KMS-11 (cell line): ENCODE measurements around the gene PBX3.

Experiments
- H2AFZ ChIP-seq: fragments of 200-600 bp; sonication (generic); 2 replicates; pipeline ENCODE4 v1.6.1; 2016; ENCODE audit warnings: antibody characterized with exemption, mixed run types, low read depth
- H3K27ac ChIP-seq: fragments of 200-600 bp; sonication (generic); 2 replicates; pipeline ENCODE4 v1.6.1; 2016; ENCODE audit warnings: mild to moderate bottlenecking, mixed run types
- H3K27me3 ChIP-seq: fragments of 200-600 bp; sonication (generic); 2 replicates; pipeline ENCODE4 v1.6.1; 2017; ENCODE audit warnings: mild to moderate bottlenecking, low read depth, mixed run types, moderate library complexity; ENCODE audit not compliant: insufficient read depth
- H3K36me3 ChIP-seq: fragments of 200-600 bp; sonication (generic); 2 replicates; pipeline ENCODE4 v1.6.1; 2017; ENCODE audit warnings: mild to moderate bottlenecking, mixed run types; ENCODE audit not compliant: insufficient read depth
- H3K4me1 ChIP-seq: fragments of 200-600 bp; sonication (generic); 2 replicates; pipeline ENCODE4 v1.6.1; 2016; ENCODE audit warnings: mild to moderate bottlenecking, low read depth, mixed run types; ENCODE audit not compliant: poor library complexity, severe bottlenecking
- H3K4me2 ChIP-seq: fragments of 200-600 bp; sonication (generic); 2 replicates; pipeline ENCODE4 v1.7.0; 2016; ENCODE audit warnings: mild to moderate bottlenecking, mixed run types
- H3K4me3 ChIP-seq: fragments of 200-600 bp; sonication (generic); IDR thresholded peaks from 2 replicates; pipeline ENCODE4 v1.6.1; 2017; ENCODE audit warnings: low read depth, low read length, mixed read lengths; ENCODE audit not compliant: insufficient read depth
- H3K79me2 ChIP-seq: fragments of 200-600 bp; sonication (generic); 2 replicates; pipeline ENCODE4 v1.6.1; 2016; ENCODE audit warnings: low read depth, mixed run types; ENCODE audit not compliant: insufficient read depth
- H3K9ac ChIP-seq: fragments of 200-600 bp; sonication (generic); 2 replicates; pipeline ENCODE4 v1.6.1; 2016; ENCODE audit warnings: mild to moderate bottlenecking, mixed run types
- H4K20me1 ChIP-seq: fragments of 200-600 bp; sonication (generic); 2 replicates; pipeline ENCODE4 v1.6.1; 2016; ENCODE audit warnings: mild to moderate bottlenecking, mixed run types; ENCODE audit not compliant: insufficient read depth
- CTCF ChIP-seq: fragments of 200-600 bp; sonication (generic); conservative IDR thresholded peaks from 2 replicates; pipeline ENCODE4 v1.6.1; 2017; ENCODE audit warnings: low read depth, mild to moderate bottlenecking, antibody characterized with exemption, low read length, moderate library complexity, mixed read lengths

The PBX3 gene

GRCh38 chr9:125908966-125909365 is 161.8 kb downstream of the PBX3 start:
- Histone ChIP-seq H3K27me3 (no peaks in the 10 kb centered on the region), H4K20me1 (peaks cover 57% of the 10 kb centered on the region), H2AFZ (no peak overlapping the region), H3K27ac (no peak overlapping the region), H3K4me2 (no peak overlapping the region), H3K4me1 (peaks cover 54% of the 10 kb centered on the region), H3K79me2 (peaks cover 99% of the 10 kb centered on the region), H3K4me3 (no peak overlapping the region), H3K36me3 (no peaks in the 10 kb centered on the region), H3K9ac (no peak overlapping the region)
- TF ChIP-seq CTCF, result no peak

- H3K4me1 ChIP-seq, result peaks cover 52% of the 10 kb centered on the region
- H2AFZ ChIP-seq, result no peak overlapping the region
- H3K36me3 ChIP-seq, result no peaks in the 10 kb centered on the region
- no peak for TF ChIP-seq CTCF
- no peak overlapping the region for H3K9ac ChIP-seq
- no peak overlapping the region for H3K4me3 ChIP-seq
- H3K27me3 ChIP-seq, result no peaks in the 10 kb centered on the region
- peaks cover 99% of the 10 kb centered on the region for H3K79me2 ChIP-seq
- peaks cover 52% of the 10 kb centered on the region for H4K20me1 ChIP-seq
- no peak overlapping the region for H3K4me2 ChIP-seq
- H3K27ac ChIP-seq, result no peak overlapping the region
Observed at GRCh38 chr9:125909459-125909858, 162.3 kb downstream of the PBX3 start.

GRCh38 chr9:125910286-125910685 is 163.1 kb downstream of the PBX3 start:
- Histone ChIP-seq H4K20me1 (peaks cover 45% of the 10 kb centered on the region), H3K9ac (no peak overlapping the region), H3K4me1 (peaks cover 45% of the 10 kb centered on the region), H3K27ac (no peak overlapping the region), H3K4me2 (no peak overlapping the region), H3K79me2 (peaks cover 95% of the 10 kb centered on the region), H3K27me3 (no peaks in the 10 kb centered on the region), H3K4me3 (no peak overlapping the region), H3K36me3 (no peaks in the 10 kb centered on the region), H2AFZ (no peak overlapping the region)
- no peak for TF ChIP-seq CTCF

- Histone ChIP-seq H3K79me2 (peaks cover 95% of the 10 kb centered on the region), H3K4me1 (peaks cover 27% of the 10 kb centered on the region), H3K36me3 (no peaks in the 10 kb centered on the region), H3K9ac (no peak overlapping the region), H3K4me3 (no peak overlapping the region), H3K4me2 (no peak overlapping the region), H3K27ac (no peak overlapping the region), H2AFZ (no peak overlapping the region), H4K20me1 (peaks cover 36% of the 10 kb centered on the region), H3K27me3 (no peaks in the 10 kb centered on the region)
- no peak for TF ChIP-seq CTCF
Observed at GRCh38 chr9:125911861-125912644, 164.9 kb downstream of the PBX3 start.
